H1 (cell line): ENCODE measurements around the gene NOM1. TPM values are rescaled to one million over a fixed set of nuclear protein-coding genes. Genes with fewer than 3 reads are reported as not detected.

Experiments used
- CTCF ChIA-PET: fragments of 300-600 bp; sonication (Branson Sonifier 250); formaldehyde crosslinking; loops from one replicate; lab custom pipeline; 2021; ENCODE audit not compliant: partially characterized antibody; lab: Charles Lee
- POLR2A ChIA-PET: fragments of 300-600 bp; sonication (Branson Sonifier 250); formaldehyde crosslinking; loops from one replicate; lab custom pipeline; 2021; ENCODE audit warnings: inconsistent platforms; ENCODE audit not compliant: partially characterized antibody; lab: Charles Lee
- DNase-seq, 2 experiments: peaks; one replicate each; pipeline versions ENCODE4 v3.0.0 to v3.0.0-alpha.2; 2010 to 2022; ENCODE audit warnings: low spot score in 2 of 2, low read depth in 1 of 2, mixed read lengths in 1 of 2
- FAIRE-seq: peaks from 2 replicates; lab custom pipeline; 2011; peaks lifted over from hg19 to GRCh38; lab: Jason Lieb, UNC
- H2AFZ ChIP-seq: 2 replicates; pipeline ENCODE4 v1.8.1; 2012; ENCODE audit warnings: low read length, inconsistent platforms
- H2AK5ac ChIP-seq: 2 replicates; pipeline ENCODE4 v1.6.1; 2013; ENCODE audit warnings: low read depth, low read length
- H2BK120ac ChIP-seq: replicated peaks from 2 replicates; pipeline ENCODE3; 2013; ENCODE audit warnings: low read depth, low read length, inconsistent platforms
- H2BK12ac ChIP-seq: 2 replicates; pipeline ENCODE4 v1.6.1; 2013; ENCODE audit warnings: low read depth, low read length
- H2BK15ac ChIP-seq: 2 replicates; pipeline ENCODE4 v1.6.1; 2013; ENCODE audit warnings: low read length
- H2BK20ac ChIP-seq: 2 replicates; pipeline ENCODE4 v1.6.1; 2013; ENCODE audit warnings: low read length
- H2BK5ac ChIP-seq: 2 replicates; pipeline ENCODE4 v1.6.1; 2013; ENCODE audit warnings: low read depth, low read length
- H3K14ac ChIP-seq: 2 replicates; pipeline ENCODE4 v1.6.1; 2013; ENCODE audit warnings: inconsistent platforms; ENCODE audit not compliant: insufficient read length
- H3K18ac ChIP-seq: 2 replicates; pipeline ENCODE4 v1.6.1; 2013; ENCODE audit warnings: low read length; ENCODE audit errors: extremely low read depth
- H3K23ac ChIP-seq: 2 replicates; pipeline ENCODE4 v1.6.1; 2013; ENCODE audit warnings: inconsistent platforms; ENCODE audit not compliant: insufficient read length
- H3K23me2 ChIP-seq: 2 replicates; pipeline ENCODE4 v1.6.1; 2013; ENCODE audit warnings: low read depth, low read length
- H3K27ac ChIP-seq: 2 replicates; pipeline ENCODE4 v1.6.1; 2011; ENCODE audit warnings: low read depth, low read length, inconsistent platforms
- H3K27me3 ChIP-seq, 4 experiments: replicated peaks in 1 of 4; 1 replicate in 1 of 4; 2 replicates in 3 of 4; pipeline versions ENCODE4 v1.6.1 to v1.8.1; 2011 to 2013; ENCODE audit warnings: low read length in 3 of 4, mild to moderate bottlenecking in 3 of 4, inconsistent platforms in 2 of 4, mixed read lengths in 2 of 4, moderate library complexity in 1 of 4; ENCODE audit not compliant: control insufficient read depth in 3 of 4, insufficient read depth in 3 of 4; ENCODE audit errors: extremely low read depth in 1 of 4
- H3K36me3 ChIP-seq, 4 experiments: 2 replicates each; pipeline versions ENCODE4 v1.6.1 to v1.8.1; 2011 to 2013; ENCODE audit warnings: mild to moderate bottlenecking in 4 of 4, low read length in 3 of 4, moderate library complexity in 2 of 4, control low read depth in 1 of 4, inconsistent platforms in 1 of 4; ENCODE audit not compliant: insufficient read depth in 4 of 4, control insufficient read depth in 2 of 4
- H3K4ac ChIP-seq: replicated peaks from 2 replicates; pipeline ENCODE3; 2013; ENCODE audit warnings: low read length, low read depth, mixed read lengths, inconsistent platforms; ENCODE audit not compliant: insufficient read length
- H3K4me1 ChIP-seq, 4 experiments: replicated peaks in 1 of 4; 1 replicate in 1 of 4; 2 replicates in 3 of 4; pipeline versions ENCODE4 v1.6.1 to v1.8.1; 2011 to 2013; ENCODE audit warnings: low read length in 3 of 4, inconsistent platforms in 2 of 4, mixed read lengths in 1 of 4; ENCODE audit not compliant: insufficient read depth in 4 of 4, control insufficient read depth in 3 of 4
- H3K4me2 ChIP-seq, 2 experiments: 2 replicates each; pipeline versions ENCODE4 v1.6.1 to v1.8.1; 2011 to 2013; ENCODE audit warnings: low read depth in 2 of 2, low read length in 2 of 2, control low read depth in 1 of 2, inconsistent platforms in 1 of 2, mild to moderate bottlenecking in 1 of 2; ENCODE audit not compliant: insufficient read depth in 1 of 2
- H3K4me3 ChIP-seq, 4 experiments: fragments of 200-600, 300-600 bp in 1 of 4; sonication (generic), shearing (Covaris generic), sonication (Bioruptor Twin) in 1 of 4; 2 replicates each; pipeline versions ENCODE4 v1.5.1 to v1.8.1; 2011 to 2016; ENCODE audit warnings: low read length in 4 of 4, low read depth in 3 of 4, control low read depth in 2 of 4, inconsistent platforms in 2 of 4, mild to moderate bottlenecking in 2 of 4, mixed read lengths in 1 of 4, moderate library complexity in 1 of 4; ENCODE audit not compliant: insufficient read depth in 2 of 4; ENCODE audit errors: extremely low read depth in 1 of 4
- H3K56ac ChIP-seq: replicated peaks from 2 replicates; pipeline ENCODE3; 2013; ENCODE audit warnings: low read depth, mild to moderate bottlenecking, mixed read lengths, low read length, inconsistent platforms; ENCODE audit not compliant: insufficient read length
- H3K79me1 ChIP-seq: 2 replicates; pipeline ENCODE4 v1.6.1; 2013; ENCODE audit warnings: low read depth, low read length, control low read depth
- H3K79me2 ChIP-seq, 2 experiments: 2 replicates each; pipeline versions ENCODE4 v1.6.1 to v1.8.1; 2012 to 2013; ENCODE audit warnings: low read length in 2 of 2, mild to moderate bottlenecking in 2 of 2, inconsistent platforms in 1 of 2; ENCODE audit not compliant: insufficient read depth in 2 of 2, control insufficient read depth in 1 of 2
- H3K9ac ChIP-seq, 4 experiments: replicated peaks in 1 of 4; 1 replicate in 1 of 4; 2 replicates in 3 of 4; pipeline versions ENCODE4 v1.6.1 to v1.8.1; 2011 to 2013; ENCODE audit warnings: low read depth in 3 of 4, low read length in 3 of 4, control low read depth in 2 of 4, mild to moderate bottlenecking in 2 of 4, moderate library complexity in 2 of 4, inconsistent platforms in 1 of 4; ENCODE audit errors: extremely low read depth in 1 of 4
- H3K9me3 ChIP-seq, 2 experiments: 2 replicates each; pipeline versions ENCODE4 v1.6.1 to v1.8.1; 2012 to 2013; ENCODE audit warnings: mild to moderate bottlenecking in 2 of 2, moderate library complexity in 2 of 2, control low read depth in 1 of 2, inconsistent platforms in 1 of 2, low read depth in 1 of 2, low read length in 1 of 2, mixed read lengths in 1 of 2; ENCODE audit not compliant: insufficient read depth in 2 of 2
- H4K20me1 ChIP-seq, 2 experiments: replicated peaks in 1 of 2; 2 replicates each; pipeline versions ENCODE3 to v1.8.1; 2011 to 2013; ENCODE audit warnings: inconsistent platforms in 2 of 2, low read length in 2 of 2, mild to moderate bottlenecking in 1 of 2; ENCODE audit not compliant: insufficient read depth in 2 of 2, control insufficient read depth in 1 of 2
- H4K5ac ChIP-seq: 2 replicates; pipeline ENCODE4 v1.6.1; 2013; ENCODE audit warnings: low read length, low read depth, mixed read lengths, inconsistent platforms; ENCODE audit not compliant: insufficient read length
- H4K8ac ChIP-seq: 2 replicates; pipeline ENCODE4 v1.8.0; 2013; ENCODE audit warnings: mild to moderate bottlenecking, moderate library complexity, low read length, inconsistent platforms; ENCODE audit not compliant: insufficient read depth; ENCODE audit errors: extremely low read depth
- H4K91ac ChIP-seq: replicated peaks from 2 replicates; pipeline ENCODE3; 2013; ENCODE audit warnings: low read length, mixed read lengths, inconsistent platforms; ENCODE audit not compliant: insufficient read length
- CTBP2 ChIP-seq: IDR thresholded peaks from 2 replicates; pipeline ENCODE4 v1.7.0; 2011; ENCODE audit warnings: borderline replicate concordance, mild to moderate bottlenecking, moderate library complexity, mixed read lengths, low read length; ENCODE audit not compliant: insufficient read depth, insufficient read length
- POLR2AphosphoS5 ChIP-seq: IDR thresholded peaks from 2 replicates; pipeline ENCODE4 v1.6.1; 2011; ENCODE audit warnings: low read depth, low read length
- SIN3A ChIP-seq, 2 experiments: IDR thresholded peaks in 1 of 2; conservative IDR thresholded peaks in 1 of 2; 2 replicates each; pipeline ENCODE4 v1.6.1; 2011 to 2012; ENCODE audit warnings: low read length in 2 of 2, improper control_type of control experiment in 1 of 2, low read depth in 1 of 2, mild to moderate bottlenecking in 1 of 2
- ZNF274 ChIP-seq: IDR thresholded peaks from 2 replicates; pipeline ENCODE4 v1.7.0; 2012; ENCODE audit warnings: low read length, borderline replicate concordance; ENCODE audit errors: extremely low read depth
- WGBS, 2 experiments: shearing (Covaris generic) in 1 of 2; methylation state at CpG; one replicate each; pipeline versions ENCODE4 v1.1.6 to v1.1.7; 2013 to 2015; ENCODE audit warnings: low lambda C conversion rate in 2 of 2, mixed read lengths in 2 of 2, inconsistent platforms in 1 of 2, low coverage in 1 of 2, missing lambda C conversion rate in 1 of 2; ENCODE audit not compliant: insufficient replicate concordance in 2 of 2, insufficient coverage in 1 of 2, insufficient read length in 1 of 2; ENCODE audit errors: extremely low coverage in 1 of 2, missing lambda C conversion rate in 1 of 2; 5-methylcytosine and 5-hydroxymethylcytosine counted together
- polyA plus RNA-seq, 7 experiments: library from polyadenylated mRNA; depleted of rRNA in 3 of 7; stranded (reverse) in 5 of 7; unstranded in 2 of 7; fragments of >200 nt in 5 of 7; fragments of 200-250 nt in 2 of 7; gene quantifications; 1 replicate in 5 of 7; 2 replicates in 1 of 7; 4 replicates in 1 of 7; pipeline versions ENCODE4 v1.2.1 to v1.2.3, GENCODE V29; 2011 to 2013; ENCODE audit warnings: missing spikeins in 2 of 7, mixed read lengths in 2 of 7
- total RNA-seq: library from RNA; stranded (reverse); fragmentation: NEBNext Ultra II Directional; extraction: Animal tissue kit (Norgen Biotek cat#: 25700); gene quantifications from 2 replicates; pipeline ENCODE4 v1.2.1, GENCODE V29; 2021

The NOM1 gene
- total and polyA plus RNA-seq, 2 of the 8 experiments (the other 6 are each of a cell fraction or from before 2014, with no cell fraction given): 10.6 to 29.1 TPM

DNA sequence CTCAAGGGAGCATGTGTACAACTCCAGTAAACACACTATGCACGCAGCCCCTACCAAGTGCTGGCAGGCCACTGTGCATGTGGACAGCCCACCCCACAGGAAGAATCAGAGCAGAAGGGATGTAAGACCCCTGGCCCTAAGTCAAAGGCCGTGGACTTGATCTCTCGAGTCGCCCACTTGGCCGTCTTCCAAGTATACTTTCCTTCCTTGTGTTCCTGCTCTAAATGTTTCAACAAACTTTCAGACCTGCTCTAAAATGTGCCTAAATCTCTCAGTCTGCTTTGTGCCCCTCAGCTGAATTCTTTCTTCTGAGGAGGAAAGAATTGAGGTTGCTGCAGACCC, 21.1 kb upstream of the NOM1 start:
- Histone ChIP-seq H2BK12ac (no peak overlapping the region), H3K56ac (no peak overlapping the region), H2AFZ (no peak overlapping the region), H4K91ac (no peak overlapping the region), H2BK120ac (no peak overlapping the region), H3K79me1 (no peaks in the 10 kb centered on the region), H4K8ac (no peak overlapping the region), H3K23me2 (no peaks in the 10 kb centered on the region), H4K5ac (no peak overlapping the region), H3K23ac (no peak overlapping the region), H2AK5ac (no peak overlapping the region), H3K4ac (no peak overlapping the region), H2BK15ac (no peak overlapping the region), H2BK5ac (no peak overlapping the region), H2BK20ac (no peak overlapping the region), H3K27me3 (no peaks in the 10 kb centered on the region), H3K79me2 (no peaks in the 10 kb centered on the region), H3K14ac (no peak overlapping the region), H3K4me1 (peaks cover 0 to 3% (median 0%) of the 10 kb centered on the region in 4 experiments; a peak in 1 of 7 replicates), H4K20me1 (no peaks in the 10 kb centered on the region), H3K18ac (no peak overlapping the region), H3K4me3 (no peak overlapping the region), H3K4me2 (no peak overlapping the region), H3K9ac (no peak overlapping the region), H3K9me3 (no peaks in the 10 kb centered on the region), H3K36me3 (no peaks in the 10 kb centered on the region), H3K27ac (no peak overlapping the region)
- TF ChIP-seq POLR2AphosphoS5 (no peak), SIN3A (conservative IDR thresholded peaks at IDR 0.05 in 1 of 2, IDR thresholded peaks at IDR 0.05 in 1 of 2; ENCODE audit: low read depth in 1 of 2, low read length in 2 of 2) (no peak), CTBP2 (no peak), ZNF274 (no peak)
- FAIRE-seq: no peak
- ChIA-PET POLR2A (no interaction called here), CTCF (interaction anchor here (0.7 kb wide), 1 partner anchor 10 kb away, joined by 3 read pairs; no protein-coding TSS in a partner anchor)
- WGBS, 2 experiments: 93% methylated on average over 5 of the region's 5 CpGs; no CpG with 5 or more reads in 1 of the 2 experiments
- DNase-seq: no peak
